NCI-H526 treated with DMSO at 0.1 percent for 48 hours (cell line): ENCODE measurements around the gene HLF.

ENCODE experiments used
- DNase-seq: peaks from one replicate; lab custom pipeline; 2025; lab: John Stamatoyannopoulos, UW

The HLF gene

GRCh38 chr17:55363033-55363432 is 98.3 kb downstream of the HLF start:
- no peak for DNase-seq

GRCh38 chr17:55366020-55366481 is 101.3 kb downstream of the HLF start:
- DNase-seq: no peak

GRCh38 chr17:55368706-55369105 is 103.9 kb downstream of the HLF start:
- no peak for DNase-seq
